Uterus (tissue), 2 donors: ENCODE measurements around the gene POLD4.

Experiments
- POLR2A ChIP-seq, 2 donors: fragments of 450-650 bp; IDR thresholded peaks; one replicate each; pipeline ENCODE4 v1.6.1; 2016; ENCODE audit warnings: antibody characterized with exemption in 2 of 2, mild to moderate bottlenecking in 1 of 2, moderate library complexity in 1 of 2
- TF ChIP-seq, protein P1 (sequence below), 4 experiments: fragments of 200-600 bp in 2 of 4; fragments of 450-650 bp in 2 of 4; sonication (generic) in 2 of 4; IDR thresholded peaks; one replicate each; pipeline ENCODE4 v1.5.1; 2016 to 2019; ENCODE audit warnings: antibody characterized with exemption in 4 of 4, mild to moderate bottlenecking in 2 of 4, moderate library complexity in 1 of 4

DNA sequence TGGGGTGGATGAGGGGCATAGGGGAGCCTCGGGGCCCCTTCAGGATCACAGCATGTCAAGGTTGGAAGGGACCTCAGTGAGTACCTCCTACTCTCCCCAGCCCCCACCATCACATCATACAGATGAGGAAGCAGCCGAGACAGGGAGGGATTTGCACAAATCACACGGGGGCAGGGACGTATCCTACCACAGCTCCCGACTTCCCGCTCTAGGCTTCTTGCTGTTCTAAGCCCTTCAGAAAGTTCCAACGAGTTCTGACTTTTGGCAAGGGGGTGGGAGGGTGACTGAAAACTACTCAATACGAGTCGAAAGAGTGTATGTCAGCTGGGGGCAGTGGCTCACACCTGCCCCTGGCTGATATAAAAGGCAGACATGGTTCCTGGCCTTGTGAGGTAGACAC lies 33.7 kb upstream of the POLD4 start:
- TF ChIP-seq, protein P1, sequence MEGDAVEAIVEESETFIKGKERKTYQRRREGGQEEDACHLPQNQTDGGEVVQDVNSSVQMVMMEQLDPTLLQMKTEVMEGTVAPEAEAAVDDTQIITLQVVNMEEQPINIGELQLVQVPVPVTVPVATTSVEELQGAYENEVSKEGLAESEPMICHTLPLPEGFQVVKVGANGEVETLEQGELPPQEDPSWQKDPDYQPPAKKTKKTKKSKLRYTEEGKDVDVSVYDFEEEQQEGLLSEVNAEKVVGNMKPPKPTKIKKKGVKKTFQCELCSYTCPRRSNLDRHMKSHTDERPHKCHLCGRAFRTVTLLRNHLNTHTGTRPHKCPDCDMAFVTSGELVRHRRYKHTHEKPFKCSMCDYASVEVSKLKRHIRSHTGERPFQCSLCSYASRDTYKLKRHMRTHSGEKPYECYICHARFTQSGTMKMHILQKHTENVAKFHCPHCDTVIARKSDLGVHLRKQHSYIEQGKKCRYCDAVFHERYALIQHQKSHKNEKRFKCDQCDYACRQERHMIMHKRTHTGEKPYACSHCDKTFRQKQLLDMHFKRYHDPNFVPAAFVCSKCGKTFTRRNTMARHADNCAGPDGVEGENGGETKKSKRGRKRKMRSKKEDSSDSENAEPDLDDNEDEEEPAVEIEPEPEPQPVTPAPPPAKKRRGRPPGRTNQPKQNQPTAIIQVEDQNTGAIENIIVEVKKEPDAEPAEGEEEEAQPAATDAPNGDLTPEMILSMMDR (IDR thresholded peaks at IDR 0.05) = no peak
- no peak for TF ChIP-seq POLR2A (IDR thresholded peaks at IDR 0.05)
